AML-193 (cell line): ENCODE results near the gene AMBP.
A peak's percentile ranks its signal among the peaks of the same experiment; 100 is the strongest.
"Not testable (repeated sequence)": the region's sequence is repeated elsewhere in the genome, so short reads cannot be mapped to it uniquely, and the experiment has no call there.

Experiments used
- DNase-seq, 2 experiments: peaks; one replicate each; lab custom pipeline; 2025; lab: John Stamatoyannopoulos, UW

The AMBP gene

DNA sequence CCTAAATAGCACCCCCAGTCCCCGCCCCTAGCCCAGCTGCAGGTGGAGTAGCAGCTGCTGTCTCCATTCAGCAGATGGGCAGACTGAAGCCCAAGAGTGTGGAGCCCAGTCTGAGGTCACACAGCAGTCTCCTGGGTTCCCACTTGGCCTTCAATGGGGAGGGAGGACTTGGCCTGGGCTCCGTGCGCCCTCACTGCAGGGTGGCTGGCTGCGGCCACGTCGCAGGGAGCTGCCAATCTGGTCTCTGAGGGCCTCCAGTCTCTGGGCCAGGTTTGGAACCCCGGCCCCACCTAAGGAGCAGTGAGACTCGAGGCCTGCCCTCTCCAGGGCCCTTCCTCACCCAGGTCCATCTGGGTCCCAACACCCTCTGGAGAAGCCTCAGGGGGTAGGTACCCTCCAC is 13.6 kb upstream of the AMBP start:
- DNase-seq: no peak

DNA sequence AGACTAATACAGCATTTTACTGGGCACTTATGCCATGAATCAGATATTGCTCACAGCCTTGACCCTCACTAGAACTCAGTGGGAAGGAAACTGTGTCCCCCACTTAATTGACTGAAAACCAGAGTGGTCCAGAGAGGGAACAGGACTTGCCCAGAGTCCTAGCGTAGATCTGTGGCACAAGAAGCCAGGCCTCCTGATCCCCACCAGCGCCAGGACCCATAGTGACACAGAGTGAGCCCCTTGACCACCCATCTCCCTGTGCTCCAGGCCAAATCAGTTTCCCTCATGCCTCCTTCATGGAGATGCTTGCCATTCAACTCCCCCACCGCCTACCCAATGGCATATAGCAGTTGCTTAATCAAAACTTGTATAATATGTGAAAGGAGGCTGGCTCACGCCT is 12.7 kb upstream of the AMBP start:
- DNase-seq: no peak

DNA sequence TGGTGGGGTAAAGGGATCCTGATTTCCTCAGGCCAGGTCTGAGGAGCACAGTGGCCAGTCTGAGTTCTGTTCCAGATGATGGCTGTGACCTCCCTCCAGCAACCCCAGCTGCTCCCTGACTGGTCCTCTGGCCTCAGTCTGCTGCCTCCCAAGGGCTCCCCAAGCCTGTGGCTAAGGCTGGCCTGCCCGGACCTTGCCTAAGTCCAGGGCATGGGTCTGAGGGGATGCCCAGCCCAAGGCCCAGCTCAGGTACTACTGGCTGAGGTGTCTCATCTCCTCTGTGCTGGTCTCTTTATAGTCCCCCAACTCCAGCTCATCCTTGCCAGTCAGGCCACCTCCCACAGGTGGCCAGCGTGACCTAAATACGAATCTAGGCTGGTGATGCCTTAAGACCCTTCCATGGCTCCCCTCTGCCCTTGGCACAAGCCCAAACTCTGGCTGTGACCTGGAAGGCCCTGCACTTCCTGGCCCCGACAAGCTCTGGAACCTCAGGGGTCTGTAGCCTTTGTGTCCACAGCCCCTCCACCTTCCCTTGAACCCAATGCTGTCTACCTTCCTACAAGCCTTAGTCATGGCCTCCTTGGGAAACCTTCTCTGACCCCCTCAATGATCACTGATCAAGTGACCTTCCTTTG is 11.2 kb upstream of the AMBP start:
- no peak for DNase-seq

DNA sequence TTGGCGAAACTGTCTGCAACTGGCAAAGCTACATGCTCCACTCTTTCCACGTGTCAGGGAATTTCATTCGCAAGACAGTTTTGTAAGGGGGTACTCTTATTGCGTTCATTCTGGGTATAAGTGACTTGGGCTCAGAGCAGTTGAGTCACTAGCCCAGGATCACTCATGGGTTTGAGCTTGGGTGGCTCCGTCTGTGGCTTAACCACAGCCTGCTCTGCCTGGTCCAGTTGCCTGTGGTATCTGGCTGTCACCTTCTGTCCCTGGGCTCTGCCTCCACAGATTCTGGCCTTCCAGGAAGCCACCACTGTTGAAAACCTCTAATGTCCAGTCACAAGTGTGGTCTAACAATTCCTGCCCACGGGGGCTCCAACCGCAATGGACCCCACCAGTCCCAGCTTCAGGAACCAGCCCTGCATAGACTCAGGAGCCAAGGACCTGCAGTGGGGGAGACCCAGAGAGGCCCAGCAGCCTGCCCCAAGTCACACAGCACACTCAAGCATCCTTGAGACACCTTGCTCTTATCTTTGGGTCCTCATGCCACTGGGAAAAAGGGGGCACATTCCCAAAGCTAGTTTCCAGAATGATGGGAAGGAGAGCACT is 10.6 kb upstream of the AMBP start:
- DNase-seq: no peak

DNA sequence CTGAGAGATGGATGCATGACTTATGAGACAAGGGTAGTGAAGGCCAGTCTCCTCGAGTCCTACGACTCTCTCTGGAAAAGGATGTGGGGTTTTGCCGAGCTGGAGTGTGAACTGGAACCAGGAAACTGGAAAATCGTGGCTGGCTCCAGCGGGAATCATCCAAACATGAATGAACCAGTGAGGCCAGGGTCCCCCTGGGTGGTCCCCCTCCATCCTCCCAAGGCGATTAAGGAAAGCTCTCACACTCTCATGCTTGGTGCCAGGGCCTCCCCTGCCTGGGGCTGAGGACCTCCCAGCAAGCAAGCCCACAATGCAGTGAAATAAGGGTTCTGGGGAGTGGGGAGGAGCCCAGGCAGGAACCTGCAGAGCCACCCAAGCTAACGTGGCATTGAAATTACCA is 9.6 kb upstream of the AMBP start:
- DNase-seq: no peak

DNA sequence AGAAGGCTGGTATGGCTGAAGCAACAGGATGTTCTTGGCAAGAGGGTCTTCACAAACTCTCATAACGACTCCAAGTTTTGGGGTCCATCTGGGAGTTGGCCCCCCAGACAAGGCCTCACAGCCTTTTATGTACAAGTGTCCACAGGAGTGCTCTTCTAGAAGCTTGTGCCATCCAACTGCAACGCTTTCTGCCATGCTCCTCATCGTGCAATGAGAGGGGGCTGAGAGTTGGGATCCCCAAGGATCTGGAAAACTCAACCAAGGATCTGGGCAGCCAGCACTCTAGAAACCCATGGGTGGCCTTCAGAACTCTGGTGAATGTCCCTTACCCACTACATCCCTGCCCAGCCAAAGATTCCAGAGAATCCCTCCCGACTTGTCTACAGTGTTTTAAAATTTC is 8.5 kb upstream of the AMBP start:
- no peak for DNase-seq

DNA sequence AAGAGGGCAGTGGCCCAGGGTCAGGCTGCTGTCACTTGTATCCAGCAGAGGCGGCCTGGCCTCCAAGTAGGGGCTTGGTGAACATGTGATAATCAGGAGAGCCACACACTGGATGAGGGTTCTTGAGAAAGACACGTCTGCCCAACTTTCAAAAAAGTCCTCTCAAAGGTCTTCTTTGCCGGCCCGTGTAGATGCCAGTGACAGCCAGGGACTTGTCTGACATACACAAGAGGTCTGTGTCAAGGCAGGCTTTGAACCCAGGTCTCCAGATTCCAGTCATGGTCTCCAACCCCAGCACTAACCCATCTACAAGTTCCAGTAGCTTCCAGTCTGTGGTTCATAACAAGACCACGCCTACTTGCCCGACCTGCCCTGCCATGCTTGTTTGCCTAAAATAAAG is 7.9 kb upstream of the AMBP start:
- DNase-seq: no peak

DNA sequence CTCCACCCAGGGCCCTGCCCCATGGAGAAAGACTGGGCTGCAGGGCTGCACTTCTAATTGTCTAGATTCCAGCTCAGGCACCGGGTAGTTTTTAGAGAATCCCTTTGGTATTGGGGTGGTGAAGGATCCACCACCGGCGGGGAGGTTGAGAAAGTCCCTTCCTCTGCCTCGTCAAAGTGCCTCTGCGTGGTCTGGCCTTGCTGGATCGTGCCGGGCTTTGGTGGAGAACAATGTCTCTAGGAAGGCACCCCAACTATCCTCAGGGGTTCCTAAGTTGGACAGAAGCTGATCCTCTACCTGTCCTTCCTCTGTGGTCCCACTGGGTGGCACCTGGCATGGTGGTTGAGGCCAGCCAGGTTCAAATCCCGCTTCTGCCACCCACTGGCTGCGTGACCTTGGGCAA is 7.3 kb upstream of the AMBP start:
- DNase-seq: no peak

DNA sequence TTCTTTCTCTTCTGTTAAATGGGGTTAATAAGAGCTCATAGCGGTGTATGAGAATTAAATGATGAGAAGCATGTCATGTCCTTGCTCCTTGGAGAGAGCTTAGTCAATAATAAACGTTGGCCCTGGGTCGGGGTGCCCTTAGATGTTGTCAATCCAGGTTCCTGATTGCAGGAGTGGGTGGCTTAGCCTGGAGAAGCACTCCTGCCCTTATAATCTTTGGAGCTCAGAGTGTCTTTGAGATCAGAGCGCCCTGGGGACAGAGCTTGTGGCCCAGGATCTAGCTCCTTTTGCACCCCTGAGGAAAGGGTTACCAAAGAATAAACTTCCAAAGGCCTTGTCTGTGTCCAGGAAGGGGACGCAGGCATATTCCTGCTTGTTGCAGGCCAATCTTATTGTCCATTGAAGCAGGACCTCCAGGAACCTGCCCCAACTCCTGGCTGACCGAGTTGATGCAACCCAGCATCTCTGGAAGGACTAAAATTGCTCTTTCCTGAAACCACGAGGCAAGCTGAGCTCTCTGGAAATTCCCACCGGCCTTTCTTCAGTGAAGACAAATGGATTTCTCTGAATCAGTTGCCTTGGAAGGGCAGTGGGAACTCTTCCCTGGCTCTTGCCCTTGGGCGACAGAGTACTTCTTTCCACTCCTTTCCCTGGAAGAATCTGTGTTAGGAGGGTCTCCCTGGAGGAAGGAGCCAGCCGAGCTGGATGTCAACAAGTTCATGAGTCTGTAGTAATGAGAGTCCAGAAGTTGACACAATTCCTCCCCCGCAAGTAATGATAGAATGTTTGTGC is 6.4 kb upstream of the AMBP start:
- DNase-seq: no peak

DNA sequence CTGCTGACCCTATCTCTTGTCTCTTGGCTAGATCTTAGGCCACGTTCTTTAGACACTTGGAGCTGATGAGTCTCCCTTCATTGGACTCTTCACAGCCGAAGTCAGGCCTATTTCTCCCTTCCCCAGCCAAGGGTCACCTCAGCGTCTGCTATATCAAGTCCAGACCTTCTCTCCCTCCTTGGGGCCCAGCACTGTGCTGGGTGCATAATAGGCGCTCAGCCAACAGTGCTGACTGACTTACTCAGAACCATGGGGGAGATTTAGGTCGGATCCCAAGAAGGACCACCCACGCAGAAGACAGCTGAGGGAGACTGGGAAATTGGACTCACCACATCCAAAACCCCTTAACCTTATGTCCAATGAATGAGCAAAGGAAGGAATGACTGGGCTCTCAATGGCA is 5.6 kb upstream of the AMBP start:
- DNase-seq: no peak

DNA sequence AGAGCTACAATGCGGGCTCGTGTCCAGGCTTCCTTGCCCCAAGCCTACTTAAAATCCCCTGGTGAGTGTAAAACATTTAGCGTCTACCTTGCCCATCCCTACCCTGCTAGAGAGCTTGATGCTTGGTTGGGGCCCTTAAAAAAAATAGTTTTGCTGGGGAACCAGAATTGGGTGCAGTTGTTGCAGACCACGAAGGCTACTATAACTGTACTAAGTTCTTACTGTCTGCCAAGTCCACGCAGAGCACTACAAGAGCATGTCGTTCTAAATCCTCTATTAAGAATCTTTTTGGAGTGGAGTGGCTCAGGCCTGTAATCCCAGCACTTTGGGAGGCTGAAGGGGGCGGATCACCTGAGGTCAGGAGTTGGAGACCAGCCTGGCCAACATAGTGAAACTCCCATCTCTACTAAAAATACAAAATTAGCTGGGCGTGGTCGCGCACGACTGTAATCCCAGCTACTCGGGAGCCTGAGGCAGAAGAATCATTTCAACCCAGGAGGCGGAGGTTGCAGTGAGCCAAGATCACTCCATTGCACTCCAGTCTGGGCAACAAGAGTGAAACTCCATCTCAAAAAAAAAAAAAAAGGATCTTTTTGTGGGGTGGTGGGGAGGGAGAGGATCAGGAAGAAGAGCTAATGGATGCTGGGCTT is 4.8 kb upstream of the AMBP start:
- DNase-seq: not testable (repeated sequence)

DNA sequence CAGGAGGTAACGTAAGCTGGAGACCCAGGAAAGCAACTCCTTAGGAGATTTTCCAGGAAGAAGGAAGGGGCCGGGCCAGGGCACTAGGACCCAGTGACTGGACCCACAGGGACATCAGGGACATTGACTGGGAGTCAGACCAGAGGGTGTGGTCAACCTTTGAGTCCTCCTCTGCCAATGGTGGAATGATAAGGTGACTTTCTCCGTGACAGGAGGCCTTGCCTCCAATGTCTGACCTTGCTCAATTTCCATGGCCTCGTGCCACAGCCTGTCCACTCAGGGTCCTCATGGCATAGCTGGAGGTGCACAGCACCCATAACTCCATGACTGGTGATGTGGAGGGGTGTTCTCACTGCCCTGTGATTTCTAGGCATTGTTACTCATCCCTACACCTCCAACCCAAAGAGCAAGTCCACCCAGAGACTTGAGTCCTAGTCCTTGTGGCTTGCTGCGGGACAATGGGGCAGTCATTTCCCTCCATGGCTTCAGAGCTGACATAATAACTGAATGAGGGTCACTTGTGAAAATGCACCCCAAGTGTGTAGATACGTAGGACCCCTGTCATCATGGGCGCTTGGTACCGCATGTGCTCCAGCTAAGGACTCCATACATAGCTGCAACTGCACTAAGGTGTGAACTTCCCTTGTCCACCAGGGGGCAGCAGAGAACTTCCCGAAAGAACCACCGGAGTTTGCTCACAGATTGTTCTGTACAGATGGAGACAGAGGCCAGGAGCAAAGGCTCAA is 4.1 kb upstream of the AMBP start:
- DNase-seq: peak; percentile 44 to 60

DNA sequence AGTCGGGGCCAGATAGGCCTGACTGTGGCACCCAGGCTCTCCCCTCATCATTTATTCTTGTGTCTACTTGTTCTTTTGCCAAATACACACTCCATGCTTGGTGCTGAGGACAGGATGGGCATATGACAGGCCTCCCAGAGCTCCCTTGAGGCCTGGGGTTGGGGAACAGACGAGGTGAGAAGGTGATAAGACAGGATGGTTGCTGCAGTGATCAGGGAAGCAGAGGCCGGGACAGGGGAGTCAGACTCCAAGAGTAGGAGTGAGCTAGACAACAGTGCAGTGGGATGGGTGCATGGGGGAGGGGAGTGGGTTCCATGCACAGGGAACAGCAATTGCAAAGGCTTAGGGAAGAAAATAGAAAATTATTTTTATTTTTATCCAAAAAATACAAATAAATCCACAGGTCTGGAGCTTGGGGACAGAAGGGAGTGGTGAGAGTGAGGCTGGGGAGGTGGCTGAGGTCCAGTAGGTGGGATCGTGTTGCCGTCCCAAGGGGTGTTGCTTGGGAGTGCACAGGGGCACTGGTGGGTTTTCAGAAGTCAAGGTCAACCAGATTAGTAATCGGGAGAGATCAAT is 3.4 kb upstream of the AMBP start:
- DNase-seq: no peak

DNA sequence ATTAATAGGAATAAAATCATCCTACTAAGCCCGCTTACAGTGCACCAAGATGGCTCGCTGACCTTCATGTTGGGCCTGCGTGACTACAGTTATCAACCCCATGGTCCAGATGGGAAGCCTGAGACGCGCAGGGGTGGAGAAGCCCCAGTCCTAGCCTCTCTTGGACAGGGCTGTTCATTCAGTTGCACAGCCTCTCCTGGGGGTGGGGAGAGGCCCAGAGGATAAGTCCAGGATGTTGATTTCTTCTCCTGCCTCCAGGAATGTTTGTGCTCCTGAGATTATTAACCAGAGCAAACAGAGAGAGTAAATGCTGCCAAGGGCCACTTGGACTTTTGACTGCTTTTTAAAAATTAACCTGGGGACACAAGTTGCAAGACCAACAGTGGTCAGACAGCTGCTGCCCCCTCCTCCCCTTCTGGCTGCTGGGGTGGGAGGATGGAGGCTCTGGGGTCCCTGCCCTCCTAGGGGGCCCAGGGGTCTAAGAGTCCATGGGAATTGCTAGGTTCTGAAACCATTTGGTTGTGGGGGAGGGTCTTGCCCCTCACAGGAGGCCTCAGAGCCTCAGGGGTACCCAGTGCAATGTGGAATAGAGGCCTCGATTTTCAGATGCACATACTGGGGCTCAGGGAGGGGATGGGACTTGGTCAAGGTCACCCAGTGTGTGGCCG is 2.8 kb upstream of the AMBP start:
- DNase-seq: no peak

DNA sequence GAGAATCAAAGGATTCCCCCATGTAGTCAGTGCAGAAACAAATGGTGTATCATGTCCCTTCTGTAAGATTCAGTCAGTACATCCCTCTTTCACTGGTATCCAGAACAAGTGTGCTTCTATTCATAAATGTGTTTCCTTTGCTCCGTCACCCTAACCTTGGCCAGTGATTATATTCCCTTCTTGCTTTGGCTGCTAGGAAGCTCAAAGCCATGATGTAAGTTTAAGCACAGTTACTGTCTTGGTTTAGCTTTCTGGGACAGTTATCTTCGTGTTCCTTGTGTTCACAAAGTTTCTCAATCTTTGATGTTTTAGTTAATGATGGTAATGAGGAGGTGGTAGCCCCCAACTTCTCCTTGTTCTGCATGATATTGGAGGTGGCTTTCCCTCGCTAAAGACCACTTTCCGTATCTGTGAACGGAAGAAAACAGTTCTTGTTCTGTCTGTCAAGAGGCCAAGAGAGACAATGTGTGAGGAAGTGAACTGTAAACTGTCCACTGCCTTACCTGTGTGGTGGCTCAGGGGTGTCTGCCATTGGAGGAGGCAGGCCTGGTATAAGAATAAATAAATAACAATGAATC is 2.2 kb upstream of the AMBP start:
- DNase-seq: no peak

DNA sequence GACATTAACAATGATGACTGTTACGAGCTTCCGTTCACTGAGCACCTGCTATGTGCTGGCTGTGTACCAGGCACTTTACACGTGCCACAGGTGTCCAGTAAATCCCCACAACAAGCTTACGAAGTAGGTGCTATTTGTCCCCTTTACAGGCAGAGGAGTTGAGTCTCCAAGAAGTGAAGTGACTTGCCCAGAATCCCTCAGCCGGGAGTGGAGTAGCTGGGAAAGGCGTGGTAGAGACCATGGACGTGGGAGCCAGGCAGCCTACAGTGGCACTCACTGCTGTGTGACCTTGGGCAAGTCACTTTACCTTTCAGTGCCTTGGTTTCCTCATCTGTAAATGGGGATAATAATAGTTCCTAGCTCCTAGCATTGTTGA is 669 bp upstream of the AMBP start:
- no peak for DNase-seq

DNA sequence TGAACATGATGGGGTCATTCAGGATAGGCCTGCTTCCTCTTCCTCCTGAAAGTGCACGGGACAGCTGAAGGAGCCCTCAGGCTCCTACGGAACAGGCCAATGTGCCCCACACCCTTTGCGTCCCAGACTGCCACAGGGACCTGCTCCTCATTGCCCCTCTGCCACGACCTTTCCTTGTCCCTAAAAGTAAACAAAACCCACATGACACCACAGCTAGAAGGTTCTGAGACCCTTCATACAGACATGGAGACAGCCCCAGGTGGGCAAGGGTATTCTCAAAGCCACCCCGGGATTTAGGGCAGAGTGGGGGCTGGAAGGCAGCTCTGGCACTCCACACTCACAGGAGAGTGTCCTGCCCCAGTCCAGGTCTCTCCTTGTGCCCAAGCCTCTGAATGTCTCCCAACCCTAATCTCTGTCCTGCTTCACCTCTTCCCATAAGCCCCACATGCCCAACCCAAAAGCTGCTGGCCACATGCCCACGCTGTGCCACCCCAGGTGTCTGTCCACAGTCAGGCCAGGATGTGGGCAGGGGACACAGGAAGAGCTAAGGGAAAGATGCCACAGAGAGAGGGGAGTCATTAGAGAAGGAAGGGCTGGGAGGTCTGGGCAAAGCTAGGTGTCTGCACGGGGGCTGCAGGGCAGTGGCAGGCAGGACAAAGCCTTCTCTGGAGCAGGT is 800 bp downstream of the AMBP start:
- DNase-seq: no peak

DNA sequence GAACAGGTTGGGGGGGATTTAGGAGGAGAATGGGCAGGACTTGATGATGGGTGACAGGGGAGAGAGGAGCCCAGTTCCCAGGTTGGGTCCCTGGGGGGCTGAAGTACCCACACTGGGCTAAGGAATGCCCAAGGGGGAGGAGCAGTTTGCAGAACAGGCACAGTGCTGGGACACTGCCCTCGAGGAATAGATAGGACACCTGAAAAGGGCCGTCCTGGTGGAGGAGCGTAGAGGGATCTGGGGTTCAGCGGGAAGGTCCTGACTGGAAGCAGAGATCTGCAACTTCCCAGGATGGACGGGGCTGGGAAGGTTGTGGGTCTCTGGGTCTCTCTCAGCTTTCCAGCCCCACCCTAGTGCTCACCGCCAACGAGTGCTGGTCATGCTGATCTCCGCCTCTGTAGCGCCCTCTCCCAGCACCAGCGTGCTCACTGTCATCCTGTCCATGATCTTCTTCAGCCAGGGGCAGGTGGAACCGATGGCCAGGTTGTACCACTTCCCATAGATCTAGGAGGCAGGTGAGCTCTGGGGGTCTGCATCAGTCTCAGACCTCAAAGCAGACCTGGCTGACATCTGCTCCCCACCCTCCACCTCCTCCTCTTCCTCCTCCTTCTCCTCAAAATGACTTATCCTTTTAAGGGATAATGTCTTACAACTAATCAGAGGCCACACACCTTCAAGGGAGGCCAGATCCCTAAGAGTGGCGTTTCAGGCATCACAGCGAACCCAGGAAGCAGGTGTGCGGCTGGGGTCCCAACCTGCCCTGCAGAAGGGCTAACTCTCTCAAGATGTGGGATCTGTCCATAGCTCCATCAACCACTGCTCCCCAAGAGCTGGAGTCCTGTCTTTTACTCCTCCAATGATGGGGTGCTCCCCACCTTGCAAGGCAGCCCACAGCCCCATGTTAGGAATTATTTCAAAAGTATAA is 1.6 kb downstream of the AMBP start:
- no peak for DNase-seq

DNA sequence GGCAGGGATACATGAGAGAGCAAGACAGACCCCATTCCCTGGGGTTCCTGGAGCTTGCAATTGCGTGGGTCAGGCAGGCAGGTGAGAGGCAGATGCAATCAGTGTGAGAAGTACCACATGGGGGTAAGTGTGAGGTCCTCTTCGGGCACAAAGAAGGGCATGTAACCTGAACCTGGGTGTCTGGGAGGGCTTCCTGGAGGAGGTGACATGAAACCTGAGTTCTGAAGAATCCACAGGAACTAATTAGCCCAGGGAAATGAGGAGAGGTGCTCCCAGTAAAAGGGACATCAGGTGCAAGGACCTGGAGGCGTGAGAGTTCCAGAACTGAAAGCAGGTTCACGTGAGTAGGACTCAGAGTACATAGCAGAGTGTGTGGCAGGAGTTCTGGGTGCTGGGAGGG is 2.5 kb downstream of the AMBP start:
- no peak for DNase-seq
